ENCODE data around the gene APOD.
"Not testable (repeated sequence)": the region's sequence is repeated elsewhere in the genome, so short reads cannot be mapped to it uniquely, and the experiment has no call there.

Gene APOD

GRCh38 chr3:195583831-195584542 is at the start of gene APOD:
APOD (minus strand) TSS chr3:195583940; CDS start chr3:195579461, 4,479 bp downstream.
- Histone ChIP-seq H3K36me3 (ENCODE audit: insufficient read depth, low read length) (no peaks in the 10 kb centered on the region), H3K4me3 (ENCODE audit: low read length) (no peak within 1 kb of the TSS), H3K4me1 (ENCODE audit: insufficient read depth, low read length) (peaks cover 3% of the 10 kb centered on the region), H2AFZ (ENCODE audit: low read depth, low read length) (no peak within 1 kb of the TSS), H3K9me3 (ENCODE audit: low read length) (no peaks in the 10 kb centered on the region), H3K27me3 (ENCODE audit: insufficient read depth, low read length) (no peaks in the 10 kb centered on the region)

- not testable (repeated sequence) for H3K36me3 ChIP-seq (ENCODE audit: insufficient read depth, low read length); H3K4me3 ChIP-seq (ENCODE audit: low read length); H3K27me3 ChIP-seq (ENCODE audit: insufficient read depth, low read length); H3K9me3 ChIP-seq (ENCODE audit: low read length); H3K4me1 ChIP-seq (ENCODE audit: insufficient read depth, low read length); H2AFZ ChIP-seq (ENCODE audit: low read depth, low read length)
These were observed 49.6 kb upstream of the APOD start for GRCh38 chr3:195633351-195633750.

- not testable (repeated sequence) for H2AFZ ChIP-seq (ENCODE audit: low read depth, low read length); H3K4me3 ChIP-seq (ENCODE audit: low read length); H3K4me1 ChIP-seq (ENCODE audit: insufficient read depth, low read length); H3K27me3 ChIP-seq (ENCODE audit: insufficient read depth, low read length); H3K9me3 ChIP-seq (ENCODE audit: low read length); H3K36me3 ChIP-seq (ENCODE audit: insufficient read depth, low read length)
These were observed 48.9 kb upstream of the APOD start for GRCh38 chr3:195632501-195633185.

- not testable (repeated sequence) for H2AFZ ChIP-seq (ENCODE audit: low read depth, low read length); H3K9me3 ChIP-seq (ENCODE audit: low read length)
These were observed 48.3 kb upstream of the APOD start for GRCh38 chr3:195632046-195632445.

GRCh38 chr3:195630938-195631495 is 47.3 kb upstream of the APOD start:
- H2AFZ ChIP-seq (ENCODE audit: low read depth, low read length); H3K4me1 ChIP-seq (ENCODE audit: insufficient read depth, low read length); H3K36me3 ChIP-seq (ENCODE audit: insufficient read depth, low read length); H3K27me3 ChIP-seq (ENCODE audit: insufficient read depth, low read length); H3K4me3 ChIP-seq (ENCODE audit: low read length); H3K9me3 ChIP-seq (ENCODE audit: low read length): not testable (repeated sequence)

More at GRCh38 chr3:195632046-195632445, 48.3 kb upstream of the APOD start:
- not testable (repeated sequence) for H3K36me3 ChIP-seq (ENCODE audit: insufficient read depth, low read length); H3K27me3 ChIP-seq (ENCODE audit: insufficient read depth, low read length); H3K4me1 ChIP-seq (ENCODE audit: insufficient read depth, low read length); H3K4me3 ChIP-seq (ENCODE audit: low read length)

- H3K4me1 ChIP-seq (ENCODE audit: insufficient read depth, low read length); H2AFZ ChIP-seq (ENCODE audit: low read depth, low read length); H3K4me3 ChIP-seq (ENCODE audit: low read length); H3K27me3 ChIP-seq (ENCODE audit: insufficient read depth, low read length); H3K9me3 ChIP-seq (ENCODE audit: low read length); H3K36me3 ChIP-seq (ENCODE audit: insufficient read depth, low read length): not testable (repeated sequence)
These were observed 46.6 kb upstream of the APOD start for GRCh38 chr3:195630086-195630917.

GRCh38 chr3:195629682-195630081 is 45.9 kb upstream of the APOD start:
- not testable (repeated sequence) for H3K9me3 ChIP-seq (ENCODE audit: low read length); H2AFZ ChIP-seq (ENCODE audit: low read depth, low read length); H3K36me3 ChIP-seq (ENCODE audit: insufficient read depth, low read length)

GRCh38 chr3:195628386-195628920 is 44.7 kb upstream of the APOD start:
- not testable (repeated sequence) for H3K4me1 ChIP-seq (ENCODE audit: insufficient read depth, low read length); H3K36me3 ChIP-seq (ENCODE audit: insufficient read depth, low read length); H3K4me3 ChIP-seq (ENCODE audit: low read length); H2AFZ ChIP-seq (ENCODE audit: low read depth, low read length); H3K9me3 ChIP-seq (ENCODE audit: low read length); H3K27me3 ChIP-seq (ENCODE audit: insufficient read depth, low read length)

More at GRCh38 chr3:195629682-195630081, 45.9 kb upstream of the APOD start:
- not testable (repeated sequence) for H3K4me1 ChIP-seq (ENCODE audit: insufficient read depth, low read length); H3K27me3 ChIP-seq (ENCODE audit: insufficient read depth, low read length); H3K4me3 ChIP-seq (ENCODE audit: low read length)

GRCh38 chr3:195627515-195628385 is 44.0 kb upstream of the APOD start:
- not testable (repeated sequence) for H2AFZ ChIP-seq (ENCODE audit: low read depth, low read length)

GRCh38 chr3:195624603-195625560 is 41.1 kb upstream of the APOD start:
- H2AFZ ChIP-seq (ENCODE audit: low read depth, low read length); H3K4me1 ChIP-seq (ENCODE audit: insufficient read depth, low read length); H3K4me3 ChIP-seq (ENCODE audit: low read length); H3K36me3 ChIP-seq (ENCODE audit: insufficient read depth, low read length); H3K9me3 ChIP-seq (ENCODE audit: low read length): not testable (repeated sequence)
- peaks cover 12% of the 10 kb centered on the region for H3K27me3 ChIP-seq (ENCODE audit: insufficient read depth, low read length)

More at GRCh38 chr3:195627515-195628385, 44.0 kb upstream of the APOD start:
- H3K9me3 ChIP-seq (ENCODE audit: low read length); H3K36me3 ChIP-seq (ENCODE audit: insufficient read depth, low read length); H3K4me3 ChIP-seq (ENCODE audit: low read length); H3K27me3 ChIP-seq (ENCODE audit: insufficient read depth, low read length); H3K4me1 ChIP-seq (ENCODE audit: insufficient read depth, low read length): not testable (repeated sequence)

- not testable (repeated sequence) for H3K4me1 ChIP-seq (ENCODE audit: insufficient read depth, low read length); H2AFZ ChIP-seq (ENCODE audit: low read depth, low read length); H3K9me3 ChIP-seq (ENCODE audit: low read length); H3K4me3 ChIP-seq (ENCODE audit: low read length); H3K36me3 ChIP-seq (ENCODE audit: insufficient read depth, low read length)
- H3K27me3 ChIP-seq (ENCODE audit: insufficient read depth, low read length): peaks cover 12% of the 10 kb centered on the region
These were observed 40.4 kb upstream of the APOD start for GRCh38 chr3:195624171-195624570.
